GM18861 (cell line): ENCODE results near the gene METTL8.
"Not testable (repeated sequence)": the region's sequence is repeated elsewhere in the genome, so short reads cannot be mapped to it uniquely, and the experiment has no call there.

Experiments
- ATAC-seq: cut with Tn5 transposase; IDR thresholded peaks from one replicate; pipeline ENCODE4 v1.9.1; 2021; ENCODE audit not compliant: unreplicated experiment

Gene METTL8

DNA sequence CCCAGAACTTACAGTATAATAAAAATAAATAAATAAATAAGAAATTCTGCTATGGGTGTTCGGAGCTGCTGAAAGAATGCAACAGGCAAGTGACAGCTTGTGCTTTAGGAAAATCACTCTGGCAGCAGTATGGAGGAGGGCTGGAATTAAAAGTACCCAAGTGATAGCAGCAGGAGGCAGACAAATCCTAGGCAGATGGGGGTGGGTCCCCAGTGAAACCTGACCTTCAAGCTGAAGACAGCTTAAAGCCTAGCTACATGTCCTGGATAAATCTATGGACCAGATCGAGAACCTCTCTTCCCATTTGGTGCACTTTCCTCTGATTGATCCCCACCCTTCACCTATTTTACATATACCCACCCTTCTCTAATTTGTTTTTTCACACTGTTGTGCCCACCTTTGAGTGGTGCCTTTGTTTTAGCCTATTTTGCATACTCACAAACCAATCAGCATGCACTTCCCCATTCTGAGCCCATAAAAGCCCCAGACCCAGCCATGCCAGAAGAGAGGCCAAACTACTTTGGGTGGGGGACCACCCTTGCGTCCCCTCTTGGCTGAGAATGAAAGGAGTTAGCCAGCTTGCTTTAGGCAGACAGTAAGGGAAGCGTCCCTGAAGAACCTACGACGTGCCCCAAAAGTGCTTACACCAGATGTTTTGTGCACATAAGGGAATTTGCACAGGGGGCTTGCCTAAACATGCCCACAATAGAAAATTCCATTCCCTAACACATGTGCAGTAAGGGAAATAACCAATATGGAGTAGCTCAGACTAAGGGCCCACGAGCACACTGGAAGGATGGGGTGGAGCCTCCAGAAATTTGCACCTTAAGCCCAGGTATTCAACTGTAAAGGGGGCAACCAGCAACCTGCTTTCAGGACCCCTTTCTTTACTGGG, 3.0 kb downstream of the METTL8 start:
- ATAC-seq: no peak

DNA sequence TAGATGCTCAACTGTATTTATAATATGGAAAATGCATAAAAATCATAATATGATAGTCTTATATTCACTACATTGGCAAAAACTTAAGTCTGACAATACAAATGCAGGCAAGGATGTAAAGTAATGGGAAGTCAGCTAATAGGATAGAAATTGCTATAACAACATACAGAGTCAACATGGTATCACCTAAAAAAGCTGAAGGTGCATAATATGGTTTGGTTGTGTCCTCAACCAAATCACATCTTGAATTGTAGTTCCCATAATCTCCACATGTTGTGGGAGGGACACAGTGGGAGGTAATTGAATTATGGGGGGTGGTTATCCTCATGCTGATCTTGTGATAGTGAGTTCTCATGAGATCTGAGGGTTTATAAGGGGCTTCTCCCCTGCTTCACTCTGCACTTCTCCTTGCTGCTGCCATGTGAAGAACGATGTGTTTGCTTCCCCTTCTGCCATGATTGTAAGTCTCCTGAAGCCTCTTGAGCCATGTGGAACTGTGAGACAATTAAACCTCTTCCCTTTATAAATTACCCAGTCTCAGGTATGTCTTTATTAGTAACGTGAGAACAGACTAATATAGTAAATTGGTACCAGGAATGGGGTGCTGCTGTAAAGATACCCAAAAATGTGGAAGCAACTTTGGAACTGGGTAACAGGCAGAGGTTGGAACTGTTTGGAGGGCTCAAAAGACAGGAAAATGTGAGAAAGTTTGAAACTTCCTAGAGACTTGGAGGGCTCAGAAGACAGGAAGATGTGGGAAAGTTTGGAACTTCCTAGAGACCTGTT, 10.9 kb downstream of the METTL8 start:
- not testable (repeated sequence) for ATAC-seq

DNA sequence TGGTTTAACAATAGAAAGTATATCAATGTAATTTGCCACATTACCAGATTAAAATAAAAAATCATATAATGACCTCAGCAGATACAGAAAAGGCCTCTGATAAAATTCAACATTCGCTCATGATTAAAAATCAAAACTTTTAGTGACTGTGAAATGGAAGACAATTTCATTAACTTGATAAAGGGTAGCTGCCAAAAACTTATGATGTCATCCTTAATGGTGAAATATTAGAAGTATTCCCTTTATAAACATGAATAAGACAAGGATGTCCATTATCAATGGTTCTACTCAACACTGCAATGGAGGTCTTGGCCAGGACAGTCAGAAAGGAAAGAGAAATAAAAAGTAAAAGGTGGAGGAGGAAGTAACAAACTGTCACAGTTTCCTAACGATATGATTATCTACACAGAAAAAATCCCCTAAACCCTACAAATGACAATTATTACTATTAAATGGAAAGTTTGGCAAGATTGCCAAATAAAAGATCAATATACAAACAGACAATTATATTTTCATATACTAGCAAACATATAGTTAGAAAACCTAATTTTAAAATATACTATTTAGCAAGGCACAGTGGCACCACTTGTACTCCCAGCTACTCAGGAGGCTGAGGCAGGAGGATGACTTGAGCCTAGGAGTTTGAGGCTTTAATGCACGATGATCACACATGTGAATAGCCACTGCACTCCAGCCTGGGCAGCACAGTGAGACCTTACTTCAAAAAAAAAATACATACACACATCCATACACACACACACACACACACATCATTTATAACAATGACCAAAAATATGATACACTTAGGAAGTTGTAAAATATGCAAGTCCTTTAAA, 12.8 kb downstream of the METTL8 start:
- no peak for ATAC-seq

DNA sequence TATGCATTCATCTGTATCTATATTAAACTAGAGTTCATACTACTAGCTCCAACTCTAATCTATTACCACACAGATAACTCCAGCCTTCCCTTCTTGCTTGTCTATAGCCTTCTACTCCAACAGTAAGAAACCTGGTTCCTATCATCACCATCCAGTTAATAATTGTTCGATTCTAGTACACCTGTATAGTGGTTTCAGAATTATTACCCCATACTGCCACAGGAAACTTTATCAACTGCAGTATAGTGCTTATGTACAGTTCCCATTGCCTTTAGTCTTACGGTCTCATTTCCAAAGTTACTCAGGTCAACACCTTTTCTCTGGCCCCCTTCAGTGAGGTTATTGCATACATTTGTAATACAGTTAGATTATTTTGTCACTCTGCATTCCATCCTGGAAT, 14.5 kb downstream of the METTL8 start:
- no peak for ATAC-seq

DNA sequence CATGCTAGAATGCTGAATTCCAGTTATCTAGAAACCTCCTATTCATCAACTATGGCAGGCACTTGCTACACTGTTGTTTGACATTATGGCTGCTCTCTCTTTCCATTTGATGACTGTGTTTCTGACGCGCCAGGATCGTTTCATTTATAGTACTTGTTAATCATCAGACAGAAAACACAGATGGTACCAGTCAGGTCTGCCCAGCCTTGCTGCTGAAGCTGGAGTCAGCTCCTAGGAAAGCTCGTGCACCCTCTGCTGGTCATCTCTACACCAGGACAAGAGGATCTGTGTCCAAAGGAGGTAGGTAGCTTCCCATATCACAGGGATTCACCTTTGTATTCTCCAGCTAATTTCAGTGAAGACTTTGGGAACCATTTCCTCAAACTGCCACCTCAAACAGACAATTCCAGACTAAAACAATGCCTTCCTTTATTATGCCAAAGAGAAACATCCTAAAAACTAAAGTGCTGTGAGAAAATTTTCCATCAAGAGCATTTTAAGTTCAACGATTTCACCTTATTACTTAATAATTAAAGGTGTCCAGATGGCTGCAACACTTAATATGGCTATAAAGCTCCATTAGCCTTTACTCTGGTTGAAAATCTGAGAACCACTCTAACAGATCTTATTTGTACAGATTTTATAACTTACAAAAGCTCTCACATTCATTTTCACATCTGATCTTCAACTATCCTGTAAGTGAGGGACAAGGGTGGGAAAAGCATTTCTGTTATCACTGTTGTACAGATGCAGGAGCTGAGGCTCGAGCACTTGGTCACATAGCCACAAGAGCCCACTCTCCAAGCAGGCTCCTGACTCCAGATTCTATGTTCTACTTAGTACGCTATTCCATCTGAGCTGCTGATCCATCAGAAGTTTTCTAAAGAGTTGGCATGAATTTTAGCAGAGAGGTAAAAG, 17.5 kb downstream of the METTL8 start:
- peak; percentile 87 for ATAC-seq

DNA sequence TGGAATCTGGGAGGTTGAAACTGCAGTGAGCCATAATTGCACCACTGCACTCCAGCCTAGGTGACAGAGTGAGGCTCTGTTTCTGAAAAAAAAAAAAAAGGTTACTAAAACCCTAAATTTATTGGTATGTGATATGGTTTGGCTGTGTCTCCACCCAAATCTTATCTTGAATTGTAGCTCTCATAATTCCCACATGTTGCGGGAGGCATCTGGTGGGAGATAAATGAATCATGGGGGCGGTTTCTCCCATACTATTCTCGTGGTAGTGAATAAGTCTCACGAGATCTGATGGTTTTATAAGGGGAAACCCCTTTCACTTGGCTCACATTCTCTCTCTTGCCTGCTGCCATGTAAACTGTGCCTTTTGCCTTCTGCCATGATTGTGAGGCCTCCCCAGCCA, 19.1 kb downstream of the METTL8 start:
- not testable (repeated sequence) for ATAC-seq

DNA sequence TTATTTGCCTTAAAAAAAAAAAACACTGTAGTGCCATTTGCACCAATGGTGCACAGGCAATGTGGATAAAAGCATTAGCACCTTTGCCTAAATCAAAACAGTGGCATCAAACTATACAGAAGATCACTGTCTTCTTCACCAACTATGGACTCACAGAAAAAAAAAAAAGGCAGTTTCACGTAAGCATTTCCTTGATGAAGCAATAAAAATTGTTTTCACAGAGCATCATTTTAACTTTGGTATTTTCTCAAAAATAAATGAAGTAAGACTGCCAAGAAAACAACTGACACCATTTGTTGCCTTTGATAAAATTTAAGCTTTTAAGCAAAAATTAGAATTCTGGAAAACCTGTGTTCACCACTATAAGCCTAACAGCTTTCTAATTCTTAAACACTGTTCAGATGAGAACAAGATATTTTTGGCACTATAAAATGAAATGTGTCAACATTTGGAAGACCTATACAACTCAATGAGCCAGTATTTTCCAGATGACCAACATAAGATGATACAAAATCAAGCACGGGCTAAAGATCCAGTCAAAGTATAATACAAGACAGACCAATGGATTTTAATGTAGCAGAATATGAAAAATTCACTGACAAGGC, 21.1 kb downstream of the METTL8 start:
- no peak for ATAC-seq

DNA sequence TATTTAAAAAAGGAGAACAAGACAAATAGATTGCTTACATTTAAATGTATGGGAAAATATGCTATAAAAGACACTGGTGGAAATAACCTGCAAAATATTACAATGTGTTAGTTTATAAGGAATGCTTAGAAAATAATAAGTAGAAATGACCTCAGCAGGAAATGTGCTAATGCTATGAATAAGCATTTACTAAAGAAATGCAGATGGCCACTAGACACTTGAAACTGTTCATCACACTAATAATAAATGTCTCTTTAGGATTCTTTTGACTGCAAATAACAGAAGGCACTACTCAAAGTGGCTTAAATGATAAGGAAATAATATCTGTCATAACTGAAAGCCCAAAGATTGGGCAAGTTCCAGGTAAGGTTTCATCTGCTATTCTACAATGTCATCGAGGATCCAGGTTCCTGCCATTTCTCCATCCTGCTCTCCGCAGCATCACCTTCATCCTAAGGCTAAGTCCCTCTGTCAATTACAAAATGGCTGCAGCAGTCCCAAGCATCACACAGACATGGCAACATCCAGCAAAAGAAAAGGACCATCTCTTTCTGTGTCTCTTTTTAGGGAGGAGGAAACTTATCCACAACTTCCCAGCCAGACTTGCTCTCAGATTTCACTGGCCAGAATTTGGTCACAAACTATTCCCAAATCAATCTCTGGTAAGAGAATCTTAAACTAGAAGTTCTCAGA, 21.9 kb downstream of the METTL8 start:
- no peak for ATAC-seq

DNA sequence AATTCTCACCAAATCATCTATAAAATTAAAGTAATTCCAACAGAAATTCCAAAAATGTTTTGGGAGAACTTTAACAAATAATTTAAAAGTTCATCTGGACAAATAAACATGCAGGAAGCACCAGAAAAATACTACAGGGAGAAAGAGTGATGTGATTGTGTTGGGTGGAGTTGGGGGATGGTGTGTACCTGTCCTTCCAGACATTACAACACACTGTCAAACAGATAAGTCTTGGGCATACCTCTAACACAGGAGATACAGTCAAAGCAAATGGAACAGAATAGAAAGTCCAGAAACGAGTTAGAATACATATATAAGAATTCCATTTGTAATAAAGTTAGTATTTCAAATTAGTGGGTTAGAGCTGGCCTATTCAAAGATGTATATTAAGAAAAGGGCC, 22.6 kb downstream of the METTL8 start:
- no peak for ATAC-seq

DNA sequence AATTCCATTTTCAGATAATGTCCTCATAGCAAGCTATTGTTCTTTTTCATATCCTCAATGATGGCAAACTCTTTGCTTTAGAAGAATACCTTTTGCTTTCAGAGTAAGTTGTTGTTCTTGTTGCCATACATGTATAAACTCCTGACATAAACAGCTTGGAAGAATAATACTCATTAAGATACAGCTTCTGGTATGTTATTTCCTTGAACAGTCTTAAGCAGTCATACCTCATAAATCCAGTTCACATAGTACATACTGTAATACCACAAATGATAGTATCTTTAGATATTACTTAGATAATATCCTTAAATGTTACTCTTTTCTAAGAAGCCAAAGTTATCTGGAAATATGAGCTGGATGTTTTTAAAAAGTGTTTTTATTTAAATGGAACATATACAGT, 23.2 kb downstream of the METTL8 start:
- ATAC-seq: no peak

DNA sequence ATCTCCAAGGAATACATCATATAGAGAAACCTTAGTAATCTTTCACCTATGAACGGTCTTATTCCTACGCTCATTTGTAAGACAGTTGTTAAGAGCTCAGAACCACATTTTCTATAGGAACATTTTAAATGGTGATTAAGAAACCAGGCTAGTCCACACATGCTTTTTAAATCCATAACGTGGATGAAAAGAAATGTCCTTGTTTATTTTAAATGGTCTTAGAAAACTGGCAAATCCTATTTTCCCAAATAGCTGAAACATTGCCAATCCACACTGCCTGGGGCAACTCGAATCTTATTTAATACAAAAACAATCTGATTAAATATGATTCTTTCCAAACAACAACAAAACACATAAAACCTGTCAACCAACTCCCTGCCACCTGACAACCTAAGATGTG, 23.7 kb downstream of the METTL8 start:
- no peak for ATAC-seq

DNA sequence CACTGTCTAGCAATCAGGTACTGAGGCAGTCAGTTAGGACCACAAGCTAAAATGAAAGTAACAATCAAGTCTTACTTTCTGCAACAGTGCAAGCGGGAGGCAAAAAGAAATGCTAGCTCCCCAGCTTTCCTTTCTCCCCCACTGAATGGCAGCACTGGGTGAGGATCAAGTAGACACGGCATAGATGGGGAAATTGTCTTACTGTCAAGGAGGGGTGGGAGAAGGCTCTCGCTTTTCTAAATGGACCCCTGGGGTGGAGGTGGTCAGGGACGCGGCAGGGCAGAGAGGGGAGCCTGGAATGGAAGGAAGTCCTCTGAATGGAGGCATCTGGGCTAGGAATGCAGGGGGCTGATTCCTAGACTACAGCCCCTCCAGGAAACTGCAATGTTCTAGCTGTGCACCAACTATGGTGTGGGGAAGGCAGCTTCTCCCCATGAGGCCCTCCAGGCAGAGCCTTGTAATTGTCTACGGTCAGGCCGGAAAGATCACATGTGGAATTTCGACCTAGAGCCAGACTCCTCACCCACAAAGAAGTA, 24.3 kb downstream of the METTL8 start:
- ATAC-seq: no peak

DNA sequence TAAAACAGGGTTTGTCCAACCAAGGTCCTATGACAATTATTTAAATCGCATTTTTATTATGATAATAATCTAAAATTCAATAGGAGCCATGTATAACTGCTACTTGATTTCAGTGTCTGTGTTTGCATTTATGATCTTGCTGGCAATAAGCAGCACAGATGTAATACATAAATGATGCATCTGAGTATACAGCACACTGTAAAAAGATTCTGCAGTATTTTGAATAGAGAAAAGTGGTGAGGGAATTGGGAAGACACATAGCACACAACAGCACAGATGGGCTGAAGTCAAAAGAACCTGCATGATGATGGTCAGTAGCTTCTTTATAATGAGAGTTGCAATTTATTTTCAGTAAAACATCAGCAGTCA, 26.1 kb downstream of the METTL8 start:
- ATAC-seq: no peak

DNA sequence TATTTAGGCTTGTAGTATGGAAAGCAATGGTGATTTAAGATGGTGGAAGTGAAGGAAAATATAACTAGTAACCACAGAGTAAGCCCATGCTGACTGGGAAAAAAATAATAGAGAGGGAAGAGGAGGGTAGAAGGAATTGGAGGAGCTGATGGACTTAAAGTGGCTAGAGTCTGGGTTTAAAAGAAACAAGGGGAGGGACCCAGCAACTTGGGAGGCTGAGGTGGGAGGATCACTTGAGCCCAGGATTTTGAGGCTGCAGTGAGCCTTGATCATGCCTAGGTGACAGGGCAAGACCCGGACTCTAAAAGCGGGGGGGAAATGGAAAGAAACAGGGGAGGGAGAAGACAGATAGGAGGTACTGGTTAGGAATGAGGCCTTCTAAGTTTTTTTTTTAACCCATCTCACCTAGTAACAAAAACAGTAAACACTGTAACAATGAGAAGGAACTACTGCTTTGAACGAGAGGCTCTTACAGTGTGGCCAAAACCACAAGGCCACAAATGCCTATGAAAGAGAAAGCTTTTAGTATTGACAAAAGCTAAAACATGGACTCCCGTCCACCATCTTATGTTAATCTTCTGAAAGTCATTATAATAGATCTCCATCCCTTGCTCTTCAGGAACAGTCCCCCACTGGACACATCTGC, 26.6 kb downstream of the METTL8 start:
- peak; percentile 67 for ATAC-seq

DNA sequence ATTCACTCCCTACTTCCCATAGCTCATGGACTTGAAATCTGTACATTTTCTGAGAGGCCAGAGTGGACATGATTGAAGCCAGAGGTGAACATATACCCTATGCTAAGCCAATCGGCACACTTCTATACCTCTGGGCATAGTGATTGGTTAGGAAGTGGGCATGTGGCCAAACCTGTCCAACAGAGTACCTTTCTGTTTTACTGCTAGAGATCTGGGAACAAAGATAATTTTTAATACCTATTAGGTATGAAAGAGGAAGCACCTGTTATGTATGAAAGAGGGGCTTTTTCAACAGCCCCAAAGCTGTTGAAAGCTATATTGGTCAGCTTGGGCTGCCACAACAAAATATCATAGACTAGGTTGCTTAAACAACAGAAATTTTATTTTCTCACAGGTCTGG, 27.7 kb downstream of the METTL8 start:
- ATAC-seq: peak; percentile 48

DNA sequence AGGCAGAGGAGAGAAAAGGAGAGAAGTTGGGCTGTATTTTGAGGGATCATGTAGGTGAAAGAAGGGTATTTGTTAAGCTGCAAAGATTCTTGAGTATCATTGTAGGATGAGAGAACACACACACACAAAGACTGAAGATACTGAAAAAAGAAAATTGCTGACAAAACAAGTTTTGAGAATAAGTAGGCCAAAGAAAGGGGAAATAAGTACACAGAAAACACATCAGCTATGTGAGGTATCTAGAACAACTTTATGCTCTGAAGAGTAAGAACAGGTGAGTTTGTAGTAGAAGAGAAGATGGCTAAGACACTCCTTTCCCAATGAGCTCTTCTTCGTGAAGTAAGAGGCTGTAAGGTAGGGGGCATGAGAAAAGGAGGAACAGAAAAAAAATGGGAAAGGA, 28.2 kb downstream of the METTL8 start:
- no peak for ATAC-seq

DNA sequence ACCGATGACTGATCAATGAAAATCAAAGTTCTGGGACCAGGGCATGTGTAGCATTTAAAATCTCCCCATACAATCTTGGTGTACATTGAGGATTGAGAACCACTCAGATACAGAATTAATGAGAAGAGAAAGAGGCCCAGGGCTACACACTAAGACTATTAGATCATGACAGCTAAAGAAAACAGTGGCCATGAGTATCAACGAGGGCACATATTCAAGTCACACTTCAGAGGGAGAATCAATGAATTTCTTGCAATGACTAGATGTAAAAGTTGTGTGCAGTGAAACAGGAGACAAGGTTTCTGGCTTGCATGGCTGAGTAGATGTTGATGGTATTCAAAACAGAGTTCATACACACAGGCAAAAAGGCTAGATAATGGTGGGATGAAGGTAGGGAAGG, 29.1 kb downstream of the METTL8 start:
- ATAC-seq: no peak

DNA sequence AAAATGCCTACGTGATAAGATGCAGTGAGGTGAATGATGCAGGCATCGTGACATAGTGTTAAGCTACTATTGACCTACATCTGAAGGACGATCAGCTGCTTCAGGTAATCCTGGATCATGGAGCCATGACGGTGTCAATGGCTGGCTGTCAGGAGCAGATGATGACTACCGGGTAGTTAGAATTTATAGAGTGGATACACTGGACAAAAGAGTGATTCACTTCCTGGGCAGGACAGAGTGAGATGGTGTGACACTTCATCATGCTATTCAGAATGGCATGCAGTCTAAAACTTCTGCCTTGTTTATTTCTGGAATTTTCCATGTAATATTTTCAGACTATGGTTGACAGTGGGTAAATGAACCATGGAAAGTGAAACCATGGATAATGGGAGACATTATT, 29.5 kb downstream of the METTL8 start:
- no peak for ATAC-seq
